Activated T-helper 9 cell treated with anti-CD3 and anti-CD28 coated beads, Interleukin-2, amount 50 U/mL, for 16 hours (primary cell): ENCODE measurements around the gene TIAM2.

ENCODE experiments used
- DNase-seq: peaks from one replicate; pipeline ENCODE4 v3.0.0-alpha.2; 2020; ENCODE audit warnings: low read depth

Gene TIAM2

GRCh38 chr6:155234687-155235086 lies 239.6 kb downstream of the TIAM2 start:
- DNase-seq, result no peak

- DNase-seq, result no peak
Measured at GRCh38 chr6:155235087-155235486, 240.0 kb downstream of the TIAM2 start.

- DNase-seq, result no peak
Measured at GRCh38 chr6:155237613-155238012, 242.5 kb downstream of the TIAM2 start.

- DNase-seq, result no peak
Measured at GRCh38 chr6:155240905-155241600, 245.9 kb downstream of the TIAM2 start.

- DNase-seq, result no peak
Measured at GRCh38 chr6:155241966-155242365, 246.9 kb downstream of the TIAM2 start.

GRCh38 chr6:155244434-155244833 lies 249.3 kb downstream of the TIAM2 start:
- no peak for DNase-seq

- no peak for DNase-seq
Measured at GRCh38 chr6:155245193-155245592, 250.1 kb downstream of the TIAM2 start.

GRCh38 chr6:155245831-155246230 lies 250.7 kb downstream of the TIAM2 start:
- DNase-seq, result no peak

- DNase-seq, result no peak
Measured at GRCh38 chr6:155246825-155247224, 251.7 kb downstream of the TIAM2 start.

GRCh38 chr6:155247618-155248007 lies 252.5 kb downstream of the TIAM2 start:
- DNase-seq, result no peak

GRCh38 chr6:155248008-155249001 lies 253.2 kb downstream of the TIAM2 start:
- DNase-seq, result no peak

- no peak for DNase-seq
Measured at GRCh38 chr6:155250701-155251381, 255.7 kb downstream of the TIAM2 start.

GRCh38 chr6:155252581-155252980 lies 257.5 kb downstream of the TIAM2 start:
- no peak for DNase-seq

- no peak for DNase-seq
Measured at GRCh38 chr6:155253337-155253736, 258.2 kb downstream of the TIAM2 start.

GRCh38 chr6:155254139-155254538 lies 259.0 kb downstream of the TIAM2 start:
- no peak for DNase-seq

GRCh38 chr6:155256122-155256795 lies 261.1 kb downstream of the TIAM2 start:
- no peak for DNase-seq

- DNase-seq, result no peak
Measured at GRCh38 chr6:155257796-155258195, 262.7 kb downstream of the TIAM2 start.

GRCh38 chr6:155259204-155259603 lies 264.1 kb downstream of the TIAM2 start:
- no peak for DNase-seq

- DNase-seq, result no peak
Measured at GRCh38 chr6:155259897-155260296, 264.8 kb downstream of the TIAM2 start.

GRCh38 chr6:155260686-155261085 lies 265.6 kb downstream of the TIAM2 start:
- DNase-seq, result no peak

GRCh38 chr6:155261111-155261900 lies 266.2 kb downstream of the TIAM2 start:
- no peak for DNase-seq
